ENCODE measurements around the gene CLIC1.

Gene CLIC1

GRCh38 chr6:31736021-31736767 lies at the start of gene CLIC1:
Gene CLIC1, minus strand, starts transcription at chr6:31736530. Its CDS starts 230 bp downstream, at chr6:31736300.
- peak; percentile 73 for DNase-seq

GRCh38 chr6:31785475-31785874 lies 49.1 kb upstream of the CLIC1 start:
- no peak for DNase-seq

GRCh38 chr6:31784098-31784925 lies 48.0 kb upstream of the CLIC1 start:
- DNase-seq, result no peak

GRCh38 chr6:31782126-31782855 lies 46.0 kb upstream of the CLIC1 start:
- DNase-seq, result no peak

GRCh38 chr6:31781244-31782125 lies 45.2 kb upstream of the CLIC1 start:
- no peak for DNase-seq

GRCh38 chr6:31780507-31781243 lies 44.3 kb upstream of the CLIC1 start:
- no peak for DNase-seq

- no peak for DNase-seq
Measured at GRCh38 chr6:31779908-31780307, 43.6 kb upstream of the CLIC1 start.

- no peak for DNase-seq
Measured at GRCh38 chr6:31778999-31779885, 42.9 kb upstream of the CLIC1 start.

- no peak for DNase-seq
Measured at GRCh38 chr6:31778193-31778592, 41.9 kb upstream of the CLIC1 start.

- no peak for DNase-seq
Measured at GRCh38 chr6:31777667-31778050, 41.3 kb upstream of the CLIC1 start.

- peak; percentile 65 for DNase-seq
Measured at GRCh38 chr6:31776989-31777666, 40.8 kb upstream of the CLIC1 start, which contains the start of gene VWA7. Gene VWA7, minus strand, starts transcription at chr6:31777328. Its CDS starts 549 bp downstream, at chr6:31776779.

GRCh38 chr6:31776485-31776988 lies 40.2 kb upstream of the CLIC1 start:
- no peak for DNase-seq

GRCh38 chr6:31775633-31776484 lies 39.5 kb upstream of the CLIC1 start:
- no peak for DNase-seq

GRCh38 chr6:31775184-31775583 lies 38.9 kb upstream of the CLIC1 start:
- DNase-seq, result no peak

- peak; percentile 32 for DNase-seq
Measured at GRCh38 chr6:31771992-31772358, 35.6 kb upstream of the CLIC1 start.

- DNase-seq, result no peak
Measured at GRCh38 chr6:31770860-31771259, 34.5 kb upstream of the CLIC1 start.

- peak; percentile 69 for DNase-seq
Measured at GRCh38 chr6:31769684-31770371, 33.5 kb upstream of the CLIC1 start.
